Caco-2 (cell line): ENCODE results near the gene ESD. TPM values are rescaled to one million over a fixed set of nuclear protein-coding genes. Genes with fewer than 3 reads are reported as not detected.

Experiments used
- BruUV-seq: library from RNA; stranded (reverse); fragments of 400-500 nt; replicated peaks from 2 replicates; lab custom pipeline; 2021; lab: Mats Ljungman, UMichigan
- CTCF ChIA-PET: fragments of 300-600 bp; sonication (Branson Sonifier 250); formaldehyde crosslinking; loops from one replicate; lab custom pipeline; 2022; ENCODE audit warnings: antibody characterized with exemption; lab: Charles Lee
- POLR2A ChIA-PET: fragments of 300-600 bp; sonication (Branson Sonifier 250); formaldehyde crosslinking; loops from one replicate; lab custom pipeline; 2022; ENCODE audit warnings: antibody characterized with exemption; lab: Charles Lee
- DNase-seq, 2 experiments: peaks; one replicate each; pipeline versions ENCODE4 v3.0.0 to v3.0.0-alpha.2; 2020 to 2022
- H3K27me3 ChIP-seq: replicated peaks from 2 replicates; pipeline ENCODE4 v1.6.0; 2011; ENCODE audit warnings: low read length; ENCODE audit not compliant: control insufficient read depth, insufficient read depth
- H3K36me3 ChIP-seq: 2 replicates; pipeline ENCODE4 v1.5.1; 2011; ENCODE audit warnings: low read length; ENCODE audit not compliant: control insufficient read depth, insufficient read depth
- H3K4me1 ChIP-seq: fragments of 250-450 bp; sonication (Bioruptor Pico); 2 replicates; pipeline ENCODE4 v1.5.1; 2020; ENCODE audit warnings: mild to moderate bottlenecking
- H3K4me3 ChIP-seq: 2 replicates; pipeline ENCODE4 v1.5.1; 2011; ENCODE audit warnings: low read depth, mild to moderate bottlenecking, control low read depth, low read length
- H3K9me3 ChIP-seq: fragments of 250-450 bp; sonication (Bioruptor Pico); 2 replicates; pipeline ENCODE4 v1.5.1; 2020; ENCODE audit warnings: mild to moderate bottlenecking, moderate library complexity
- H3K27ac Mint-ChIP-seq: one replicate; pipeline ENCODE4 v1.8.0; 2022; ENCODE audit warnings: mixed read lengths; ENCODE audit not compliant: unreplicated experiment
- H3K27me3 Mint-ChIP-seq: one replicate; pipeline ENCODE4 v1.8.0; 2022; ENCODE audit warnings: mixed read lengths; ENCODE audit not compliant: insufficient read depth, unreplicated experiment
- H3K36me3 Mint-ChIP-seq: one replicate; pipeline ENCODE4 v1.8.0; 2022; ENCODE audit warnings: mild to moderate bottlenecking, mixed read lengths; ENCODE audit not compliant: insufficient read depth, unreplicated experiment
- H3K4me1 Mint-ChIP-seq: one replicate; pipeline ENCODE4 v1.8.0; 2022; ENCODE audit warnings: low read depth, mixed read lengths; ENCODE audit not compliant: unreplicated experiment
- H3K4me3 Mint-ChIP-seq: one replicate; pipeline ENCODE4 v1.8.0; 2022; ENCODE audit warnings: mild to moderate bottlenecking, moderate library complexity, mixed read lengths; ENCODE audit not compliant: unreplicated experiment
- H3K9me3 Mint-ChIP-seq: one replicate; pipeline ENCODE4 v1.8.0; 2022; ENCODE audit warnings: mixed read lengths; ENCODE audit not compliant: unreplicated experiment
- intact Hi-C: fragments of 100-400 bp; cut with micrococcal nuclease; formaldehyde crosslinking; loops from one replicate; pipeline ENCODE4 v1.10.0; 2022; ENCODE audit not compliant: unreplicated experiment
- total RNA-seq: library from RNA; stranded (reverse); gene quantifications from 2 replicates; pipeline ENCODE4 v1.2.3, GENCODE V29; 2022
- TF ChIP-seq, protein P1 (sequence below), 2 experiments: fragments of 200-600 bp in 1 of 2; IDR thresholded peaks; 1 replicate in 1 of 2; 2 replicates in 1 of 2; pipeline versions ENCODE4 v1.5.1 to v1.8.0; 2011 to 2022; ENCODE audit warnings: antibody characterized with exemption in 1 of 2, control low read depth in 1 of 2, inconsistent platforms in 1 of 2, low read depth in 1 of 2, low read length in 1 of 2, mild to moderate bottlenecking in 1 of 2, moderate library complexity in 1 of 2; ENCODE audit not compliant: insufficient read depth in 1 of 2, severe bottlenecking in 1 of 2, unreplicated experiment in 1 of 2

ESD gene
- total RNA-seq, 1 experiment from 2014 or later, result 119 TPM

GRCh38 chr13:46817838-46818476 lies 21.0 kb upstream of the ESD start:
- no peak for DNase-seq
- TF ChIP-seq, protein P1, sequence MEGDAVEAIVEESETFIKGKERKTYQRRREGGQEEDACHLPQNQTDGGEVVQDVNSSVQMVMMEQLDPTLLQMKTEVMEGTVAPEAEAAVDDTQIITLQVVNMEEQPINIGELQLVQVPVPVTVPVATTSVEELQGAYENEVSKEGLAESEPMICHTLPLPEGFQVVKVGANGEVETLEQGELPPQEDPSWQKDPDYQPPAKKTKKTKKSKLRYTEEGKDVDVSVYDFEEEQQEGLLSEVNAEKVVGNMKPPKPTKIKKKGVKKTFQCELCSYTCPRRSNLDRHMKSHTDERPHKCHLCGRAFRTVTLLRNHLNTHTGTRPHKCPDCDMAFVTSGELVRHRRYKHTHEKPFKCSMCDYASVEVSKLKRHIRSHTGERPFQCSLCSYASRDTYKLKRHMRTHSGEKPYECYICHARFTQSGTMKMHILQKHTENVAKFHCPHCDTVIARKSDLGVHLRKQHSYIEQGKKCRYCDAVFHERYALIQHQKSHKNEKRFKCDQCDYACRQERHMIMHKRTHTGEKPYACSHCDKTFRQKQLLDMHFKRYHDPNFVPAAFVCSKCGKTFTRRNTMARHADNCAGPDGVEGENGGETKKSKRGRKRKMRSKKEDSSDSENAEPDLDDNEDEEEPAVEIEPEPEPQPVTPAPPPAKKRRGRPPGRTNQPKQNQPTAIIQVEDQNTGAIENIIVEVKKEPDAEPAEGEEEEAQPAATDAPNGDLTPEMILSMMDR (IDR thresholded peaks at IDR 0.05; ENCODE audit: insufficient read depth in 1 of 2, low read depth in 1 of 2, low read length in 1 of 2, severe bottlenecking in 1 of 2, unreplicated experiment in 1 of 2), result no peak
- no TSS peak for BruUV-seq
- no peaks in the 10 kb centered on the region for H3K27me3 ChIP-seq
- Mint-ChIP-seq H3K36me3 (no peaks in the 10 kb centered on the region), H3K4me3 (no peak overlapping the region), H3K27me3 (peaks cover 14% of the 10 kb centered on the region), H3K27ac (no peak overlapping the region), H3K9me3 (peaks cover 4% of the 10 kb centered on the region), H3K4me1 (no peaks in the 10 kb centered on the region)
- no peaks in the 10 kb centered on the region for H3K4me1 ChIP-seq
- ChIA-PET POLR2A (no interaction called here), CTCF (no interaction called here)
- intact Hi-C loops, result no loop called here
- no peaks in the 10 kb centered on the region for H3K36me3 ChIP-seq
- no peaks in the 10 kb centered on the region for H3K9me3 ChIP-seq
- H3K4me3 ChIP-seq, result no peak overlapping the region

GRCh38 chr13:46817095-46817494 lies 20.1 kb upstream of the ESD start:
- Mint-ChIP-seq H3K4me3 (no peak overlapping the region), H3K36me3 (no peaks in the 10 kb centered on the region), H3K4me1 (no peaks in the 10 kb centered on the region), H3K27ac (no peak overlapping the region), H3K27me3 (peaks cover 13% of the 10 kb centered on the region), H3K9me3 (peaks cover 13% of the 10 kb centered on the region)
- Histone ChIP-seq H3K36me3 (no peaks in the 10 kb centered on the region), H3K4me3 (no peak overlapping the region), H3K9me3 (no peaks in the 10 kb centered on the region), H3K27me3 (no peaks in the 10 kb centered on the region), H3K4me1 (no peaks in the 10 kb centered on the region)
- POLR2A ChIA-PET, result no interaction called here
- CTCF ChIA-PET, result no interaction called here
- intact Hi-C loops, result no loop called here
- TF ChIP-seq, protein P1 (IDR thresholded peaks at IDR 0.05; ENCODE audit: insufficient read depth in 1 of 2, low read depth in 1 of 2, low read length in 1 of 2, severe bottlenecking in 1 of 2, unreplicated experiment in 1 of 2), result no peak
- BruUV-seq, result no TSS peak
- no peak for DNase-seq

- CTCF ChIA-PET, result no interaction called here
- intact Hi-C loops, result no loop called here
- no peak overlapping the region for H3K4me3 ChIP-seq
- BruUV-seq, result no TSS peak
- H3K36me3 ChIP-seq, result no peaks in the 10 kb centered on the region
- H3K27me3 ChIP-seq, result no peaks in the 10 kb centered on the region
- Mint-ChIP-seq H3K4me3 (no peak overlapping the region), H3K27ac (no peak overlapping the region), H3K4me1 (no peaks in the 10 kb centered on the region), H3K9me3 (peaks cover 19% of the 10 kb centered on the region), H3K27me3 (peaks cover 13% of the 10 kb centered on the region), H3K36me3 (no peaks in the 10 kb centered on the region)
- DNase-seq, result no peak
- TF ChIP-seq, protein P1 (IDR thresholded peaks at IDR 0.05; ENCODE audit: insufficient read depth in 1 of 2, low read depth in 1 of 2, low read length in 1 of 2, severe bottlenecking in 1 of 2, unreplicated experiment in 1 of 2), result no peak
- H3K9me3 ChIP-seq, result peaks cover 7% of the 10 kb centered on the region
- POLR2A ChIA-PET, result no interaction called here
- H3K4me1 ChIP-seq, result no peaks in the 10 kb centered on the region
These were observed 19.4 kb upstream of the ESD start for GRCh38 chr13:46816371-46816770.
